Large intestine (tissue), 3 donors: ENCODE measurements around the gene GIPR. TPM values are rescaled to one million over a fixed set of nuclear protein-coding genes. Genes with fewer than 3 reads are reported as not detected.

Experiments used
- DNase-seq, 2 donors: peaks; one replicate each; pipeline versions ENCODE4 v3.0.0 to v3.0.0-alpha.2; 2013
- H3K27ac ChIP-seq: one replicate; pipeline ENCODE4 v1.5.1; 2013; ENCODE audit warnings: low read length
- H3K27me3 ChIP-seq: 2 replicates; pipeline ENCODE4 v1.6.1; 2013; ENCODE audit warnings: low read length; ENCODE audit not compliant: control insufficient read depth, insufficient read depth
- H3K36me3 ChIP-seq: 2 replicates; pipeline ENCODE4 v1.6.1; 2013; ENCODE audit warnings: low read length; ENCODE audit not compliant: control insufficient read depth, insufficient read depth
- H3K4me1 ChIP-seq: one replicate; pipeline ENCODE4 v1.6.1; 2013; ENCODE audit warnings: low read length; ENCODE audit not compliant: control insufficient read depth, insufficient read depth
- H3K4me3 ChIP-seq: one replicate; pipeline ENCODE4 v1.5.1; 2013; ENCODE audit warnings: low read length
- H3K9me3 ChIP-seq: one replicate; pipeline ENCODE4 v1.6.1; 2013; ENCODE audit warnings: mild to moderate bottlenecking, low read depth, low read length, moderate library complexity; ENCODE audit not compliant: control insufficient read depth
- WGBS: methylation state at CpG from one replicate; pipeline ENCODE4 v1.1.5; 2013; ENCODE audit warnings: low lambda C conversion rate; ENCODE audit not compliant: insufficient coverage; 5-methylcytosine and 5-hydroxymethylcytosine counted together
- polyA plus RNA-seq: library from polyadenylated mRNA; unstranded; fragments of 120-200 nt; gene quantifications from one replicate; pipeline ENCODE4 v1.2.1, GENCODE V29; 2013

Gene GIPR
- polyA plus RNA-seq, 1 donor: 8.1 TPM

- WGBS: no CpG with 5 or more reads among the region's 36 CpGs
- Histone ChIP-seq H3K9me3 (no peaks in the 10 kb centered on the region), H3K4me3 (peak within 1 kb of the TSS; percentile 91), H3K27me3 (no peaks in the 10 kb centered on the region), H3K4me1 (peaks cover 6% of the 10 kb centered on the region), H3K27ac (peak within 1 kb of the TSS; percentile 88), H3K36me3 (peaks cover 30% of the 10 kb centered on the region)
- DNase-seq: peak; percentile 95 to 97
These were observed 23.6 kb downstream of the GIPR start, which contains the start of gene SNRPD2 for GRCh38 chr19:45691516-45692186. TSS of gene SNRPD2 (minus strand) at chr19:45691953. CDS start at chr19:45691888, 65 bp downstream.

GRCh38 chr19:45692187-45693105, 24.4 kb downstream of the GIPR start, which contains the start of gene QPCTL:
TSS of gene QPCTL (plus strand) at chr19:45692666. CDS start at chr19:45692704, 38 bp downstream.
- no CpG with 5 or more reads among the region's 70 CpGs for WGBS
- Histone ChIP-seq H3K27me3 (no peaks in the 10 kb centered on the region), H3K4me1 (peaks cover 6% of the 10 kb centered on the region), H3K27ac (peak within 1 kb of the TSS; percentile 88), H3K36me3 (peaks cover 24% of the 10 kb centered on the region), H3K4me3 (peak within 1 kb of the TSS; percentile 91), H3K9me3 (no peaks in the 10 kb centered on the region)
- peak; percentile 99 to 100 for DNase-seq

GRCh38 chr19:45693106-45693788, 25.2 kb downstream of the GIPR start:
- WGBS: no CpG with 5 or more reads among the region's 22 CpGs
- Histone ChIP-seq H3K27me3 (no peaks in the 10 kb centered on the region), H3K9me3 (no peaks in the 10 kb centered on the region), H3K4me3 (peak overlapping the region; percentile 91), H3K4me1 (peaks cover 6% of the 10 kb centered on the region), H3K36me3 (peaks cover 17% of the 10 kb centered on the region), H3K27ac (peak overlapping the region; percentile 88)
- peak; percentile 46 to 68 for DNase-seq

DNA sequence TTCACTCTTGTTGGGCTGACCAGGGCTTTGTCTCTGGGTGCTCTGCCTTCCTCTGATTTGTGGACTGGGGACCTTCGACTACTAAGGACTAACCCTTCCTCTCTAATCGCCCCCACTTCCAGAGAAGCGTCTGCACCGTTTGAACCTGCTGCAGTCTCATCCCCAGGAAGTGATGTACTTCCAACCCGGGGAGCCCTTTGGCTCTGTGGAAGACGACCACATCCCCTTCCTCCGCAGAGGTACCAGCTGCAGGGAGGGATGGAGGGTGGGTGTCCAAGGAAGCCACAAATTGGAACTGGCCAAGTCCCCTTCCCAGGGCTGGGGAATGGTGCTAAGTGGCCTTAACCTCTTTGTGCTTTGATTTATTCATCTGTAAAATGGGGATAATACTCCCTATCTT, 33.7 kb downstream of the GIPR start:
- H3K4me1 ChIP-seq: no peaks in the 10 kb centered on the region
- peaks cover 15% of the 10 kb centered on the region for H3K36me3 ChIP-seq
- H3K4me3 ChIP-seq: no peak overlapping the region
- no peaks in the 10 kb centered on the region for H3K9me3 ChIP-seq
- no CpG with 5 or more reads among the region's 7 CpGs for WGBS
- H3K27ac ChIP-seq: no peak overlapping the region
- no peak for DNase-seq
- H3K27me3 ChIP-seq: no peaks in the 10 kb centered on the region

- no CpG with 5 or more reads among the region's 9 CpGs for WGBS
- no peak for DNase-seq
- Histone ChIP-seq H3K4me3 (no peak overlapping the region), H3K36me3 (peaks cover 10% of the 10 kb centered on the region), H3K4me1 (no peaks in the 10 kb centered on the region), H3K27ac (no peak overlapping the region), H3K9me3 (no peaks in the 10 kb centered on the region), H3K27me3 (no peaks in the 10 kb centered on the region)
These were observed 37.1 kb downstream of the GIPR start for GRCh38 chr19:45705115-45705514.

DNA sequence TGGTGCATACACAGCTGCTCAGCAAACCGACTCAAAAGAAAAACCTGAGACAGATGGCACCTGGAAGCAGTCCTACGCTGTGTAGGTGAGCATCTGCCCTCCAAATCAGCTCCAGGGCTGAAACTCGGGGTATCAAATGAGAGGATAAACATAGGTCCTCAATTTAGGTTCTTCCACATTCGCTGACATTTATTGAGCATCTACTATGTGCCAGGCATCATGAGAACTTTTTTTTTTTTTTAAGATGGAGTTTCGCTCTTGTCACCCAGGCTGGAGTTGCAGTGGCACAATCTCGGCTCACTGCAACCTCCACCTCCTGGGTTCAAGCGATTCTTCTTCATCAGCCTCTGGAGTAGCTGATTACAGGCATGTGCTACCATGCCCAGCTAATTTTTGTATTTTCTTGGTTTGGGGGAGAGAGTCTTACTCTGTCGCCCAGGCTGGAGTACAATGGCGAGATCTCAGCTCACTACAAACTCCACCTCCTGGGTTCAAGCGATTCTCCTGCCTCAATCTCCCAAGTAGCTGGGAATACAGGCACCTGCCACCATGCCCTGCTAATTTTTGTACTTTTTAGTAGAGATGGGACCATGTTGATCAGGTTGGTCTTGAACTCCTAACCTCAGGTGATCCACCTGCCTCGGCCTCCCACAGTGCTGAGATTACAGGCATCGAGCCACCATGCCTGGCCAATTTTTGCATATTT, 37.8 kb downstream of the GIPR start:
- Histone ChIP-seq H3K9me3 (no peaks in the 10 kb centered on the region), H3K4me3 (no peak overlapping the region), H3K36me3 (peaks cover 11% of the 10 kb centered on the region), H3K27me3 (no peaks in the 10 kb centered on the region), H3K4me1 (no peaks in the 10 kb centered on the region), H3K27ac (no peak overlapping the region)
- no peak for DNase-seq
- no CpG with 5 or more reads among the region's 12 CpGs for WGBS

DNA sequence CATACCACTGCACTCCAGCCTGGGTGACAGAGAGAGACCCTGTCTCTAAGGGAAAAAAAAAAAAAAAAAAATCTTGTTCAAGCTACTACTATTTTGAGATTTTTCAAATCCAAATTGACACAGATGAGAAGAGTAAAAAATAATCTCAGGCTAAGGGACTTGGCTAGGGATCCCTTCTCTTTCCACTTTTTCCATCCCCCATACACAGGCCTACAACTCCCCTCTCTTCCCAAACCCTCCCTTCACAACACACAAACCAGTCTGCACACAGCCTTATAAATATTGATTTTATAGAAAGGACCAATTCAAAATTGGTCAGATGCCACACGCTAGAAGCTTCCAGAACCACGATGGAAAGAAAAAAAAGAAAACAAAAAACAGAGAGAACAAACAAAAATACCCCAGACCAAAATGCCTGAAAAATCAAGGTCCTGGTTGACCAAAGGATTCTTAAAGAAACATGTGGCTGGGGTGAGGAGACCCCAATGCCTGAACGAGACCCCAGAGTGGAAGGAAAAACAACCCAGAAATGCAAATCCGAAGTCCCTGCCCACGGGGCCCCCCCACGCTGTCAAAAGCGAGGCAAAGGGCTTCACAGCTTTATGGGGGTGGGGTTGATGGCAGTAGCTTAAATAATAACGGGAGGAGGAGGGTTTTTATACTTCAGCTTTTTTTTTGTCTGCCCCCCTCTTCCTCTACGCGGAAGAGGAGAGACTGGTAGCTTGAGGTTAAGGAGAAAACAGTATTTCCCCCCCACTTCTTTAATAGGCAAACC, 42.5 kb downstream of the GIPR start:
- no peak overlapping the region for H3K27ac ChIP-seq
- DNase-seq: no peak

GRCh38 chr19:45711851-45712698, 44.1 kb downstream of the GIPR start:
- Histone ChIP-seq H3K4me1 (peaks cover 5% of the 10 kb centered on the region), H3K36me3 (peaks cover 25% of the 10 kb centered on the region), H3K9me3 (peaks cover 9% of the 10 kb centered on the region), H3K27me3 (no peaks in the 10 kb centered on the region), H3K27ac (no peak overlapping the region), H3K4me3 (no peak overlapping the region)
- WGBS: no CpG with 5 or more reads among the region's 76 CpGs
- no peak for DNase-seq

More for the DNA sequence above, 42.5 kb downstream of the GIPR start:
- peaks cover 9% of the 10 kb centered on the region for H3K9me3 ChIP-seq
- H3K36me3 ChIP-seq: peaks cover 25% of the 10 kb centered on the region
- H3K4me3 ChIP-seq: no peak overlapping the region
- 89% methylated on average over 3 of the region's 10 CpGs for WGBS
- no peaks in the 10 kb centered on the region for H3K4me1 ChIP-seq
- H3K27me3 ChIP-seq: no peaks in the 10 kb centered on the region

- Histone ChIP-seq H3K27me3 (no peaks in the 10 kb centered on the region), H3K27ac (no peak overlapping the region), H3K9me3 (peaks cover 9% of the 10 kb centered on the region), H3K4me1 (peaks cover 5% of the 10 kb centered on the region), H3K36me3 (peaks cover 25% of the 10 kb centered on the region), H3K4me3 (no peak overlapping the region)
- DNase-seq: no peak
- no CpG with 5 or more reads among the region's 25 CpGs for WGBS
These were observed 44.7 kb downstream of the GIPR start for GRCh38 chr19:45712699-45713067.
